ENCODE results near the gene DOCK3.
A peak's percentile ranks its signal among the peaks of the same experiment; 100 is the strongest.

The DOCK3 gene

GRCh38 chr3:50639055-50639494 lies 35.7 kb upstream of the DOCK3 start:
- peak; percentile 31 for ATAC-seq
- H3K9me3 Mint-ChIP-seq = no peaks in the 10 kb centered on the region
- peaks cover 47% of the 10 kb centered on the region for H3K4me1 Mint-ChIP-seq
- no peak for DNase-seq
- no peak overlapping the region for H3K4me3 Mint-ChIP-seq
- H3K27me3 Mint-ChIP-seq = no peaks in the 10 kb centered on the region
- peaks cover 29% of the 10 kb centered on the region for H3K36me3 Mint-ChIP-seq (ENCODE audit: low read depth)
- H3K27ac Mint-ChIP-seq = peak overlapping the region; percentile 72

- H3K4me3 Mint-ChIP-seq = no peak overlapping the region
- DNase-seq (no peak), ATAC-seq (no peak)
- H3K4me1 Mint-ChIP-seq = peaks cover 23% of the 10 kb centered on the region
- H3K9me3 Mint-ChIP-seq = no peaks in the 10 kb centered on the region
- H3K27ac Mint-ChIP-seq = peak overlapping the region; percentile 12
- H3K36me3 Mint-ChIP-seq (ENCODE audit: low read depth) = peaks cover 33% of the 10 kb centered on the region
- H3K27me3 Mint-ChIP-seq = no peaks in the 10 kb centered on the region
Observed at GRCh38 chr3:50642382-50642781, 32.3 kb upstream of the DOCK3 start.

GRCh38 chr3:50644561-50644960 lies 30.2 kb upstream of the DOCK3 start:
- ATAC-seq (no peak), DNase-seq (no peak)
- H3K27me3 Mint-ChIP-seq = no peaks in the 10 kb centered on the region
- H3K27ac Mint-ChIP-seq = no peak overlapping the region
- no peaks in the 10 kb centered on the region for H3K9me3 Mint-ChIP-seq
- no peak overlapping the region for H3K4me3 Mint-ChIP-seq
- peaks cover 28% of the 10 kb centered on the region for H3K36me3 Mint-ChIP-seq (ENCODE audit: low read depth)
- peaks cover 4% of the 10 kb centered on the region for H3K4me1 Mint-ChIP-seq

GRCh38 chr3:50645378-50645777 lies 29.3 kb upstream of the DOCK3 start:
- no peak for ATAC-seq
- H3K36me3 Mint-ChIP-seq (ENCODE audit: low read depth) = peaks cover 28% of the 10 kb centered on the region
- no peaks in the 10 kb centered on the region for H3K9me3 Mint-ChIP-seq
- no peaks in the 10 kb centered on the region for H3K4me1 Mint-ChIP-seq
- H3K27ac Mint-ChIP-seq = no peak overlapping the region
- H3K4me3 Mint-ChIP-seq = no peak overlapping the region
- no peak for DNase-seq
- H3K27me3 Mint-ChIP-seq = no peaks in the 10 kb centered on the region

GRCh38 chr3:50648313-50648712 lies 26.4 kb upstream of the DOCK3 start:
- no peak overlapping the region for H3K4me3 Mint-ChIP-seq
- no peak for ATAC-seq
- DNase-seq = no peak
- H3K27ac Mint-ChIP-seq = no peak overlapping the region
- H3K9me3 Mint-ChIP-seq = no peaks in the 10 kb centered on the region
- H3K4me1 Mint-ChIP-seq = peaks cover 4% of the 10 kb centered on the region
- H3K36me3 Mint-ChIP-seq (ENCODE audit: low read depth) = peaks cover 18% of the 10 kb centered on the region
- no peaks in the 10 kb centered on the region for H3K27me3 Mint-ChIP-seq

GRCh38 chr3:50648944-50649343 lies 25.8 kb upstream of the DOCK3 start:
- Mint-ChIP-seq H3K27me3 (no peaks in the 10 kb centered on the region), H3K36me3 (ENCODE audit: low read depth) (peaks cover 18% of the 10 kb centered on the region), H3K4me1 (peaks cover 9% of the 10 kb centered on the region), H3K9me3 (no peaks in the 10 kb centered on the region), H3K4me3 (no peak overlapping the region), H3K27ac (no peak overlapping the region)
- ATAC-seq (no peak), DNase-seq (no peak)

- ATAC-seq = no peak
- H3K9me3 Mint-ChIP-seq = no peaks in the 10 kb centered on the region
- H3K4me1 Mint-ChIP-seq = peaks cover 14% of the 10 kb centered on the region
- DNase-seq = no peak
- no peak overlapping the region for H3K27ac Mint-ChIP-seq
- H3K36me3 Mint-ChIP-seq (ENCODE audit: low read depth) = peaks cover 15% of the 10 kb centered on the region
- H3K27me3 Mint-ChIP-seq = no peaks in the 10 kb centered on the region
- no peak overlapping the region for H3K4me3 Mint-ChIP-seq
Observed at GRCh38 chr3:50649451-50649931, 25.2 kb upstream of the DOCK3 start.

GRCh38 chr3:50650018-50650417 lies 24.7 kb upstream of the DOCK3 start:
- no peak overlapping the region for H3K4me3 Mint-ChIP-seq
- no peaks in the 10 kb centered on the region for H3K9me3 Mint-ChIP-seq
- ATAC-seq (no peak), DNase-seq (no peak)
- H3K27ac Mint-ChIP-seq = no peak overlapping the region
- H3K36me3 Mint-ChIP-seq (ENCODE audit: low read depth) = peaks cover 11% of the 10 kb centered on the region
- H3K4me1 Mint-ChIP-seq = peaks cover 20% of the 10 kb centered on the region
- no peaks in the 10 kb centered on the region for H3K27me3 Mint-ChIP-seq

GRCh38 chr3:50651445-50651844 lies 23.3 kb upstream of the DOCK3 start:
- Mint-ChIP-seq H3K27ac (no peak overlapping the region), H3K4me3 (no peak overlapping the region), H3K9me3 (no peaks in the 10 kb centered on the region), H3K4me1 (peaks cover 27% of the 10 kb centered on the region), H3K36me3 (ENCODE audit: low read depth) (peaks cover 5% of the 10 kb centered on the region), H3K27me3 (no peaks in the 10 kb centered on the region)
- ATAC-seq = no peak
- no peak for DNase-seq

- Mint-ChIP-seq H3K27me3 (no peaks in the 10 kb centered on the region), H3K27ac (peak overlapping the region; percentile 16), H3K4me3 (no peak overlapping the region), H3K36me3 (ENCODE audit: low read depth) (peaks cover 5% of the 10 kb centered on the region), H3K4me1 (peaks cover 27% of the 10 kb centered on the region), H3K9me3 (no peaks in the 10 kb centered on the region)
- DNase-seq = no peak
- ATAC-seq = no peak
Observed at GRCh38 chr3:50651920-50652529, 22.7 kb upstream of the DOCK3 start.

- peak overlapping the region; percentile 16 for H3K27ac Mint-ChIP-seq
- no peak overlapping the region for H3K4me3 Mint-ChIP-seq
- H3K27me3 Mint-ChIP-seq = no peaks in the 10 kb centered on the region
- ATAC-seq (peak; percentile 32), DNase-seq (peak; percentile 62)
- no peaks in the 10 kb centered on the region for H3K9me3 Mint-ChIP-seq
- H3K36me3 Mint-ChIP-seq (ENCODE audit: low read depth) = peaks cover 2% of the 10 kb centered on the region
- H3K4me1 Mint-ChIP-seq = peaks cover 27% of the 10 kb centered on the region
Observed at GRCh38 chr3:50652709-50653108, 22.0 kb upstream of the DOCK3 start.

GRCh38 chr3:50653937-50654595 lies 20.7 kb upstream of the DOCK3 start:
- Mint-ChIP-seq H3K27ac (peak overlapping the region; percentile 85), H3K27me3 (no peaks in the 10 kb centered on the region), H3K36me3 (ENCODE audit: low read depth) (no peaks in the 10 kb centered on the region), H3K4me3 (no peak overlapping the region), H3K4me1 (peaks cover 27% of the 10 kb centered on the region), H3K9me3 (no peaks in the 10 kb centered on the region)
- no peak for DNase-seq
- peak; percentile 15 for ATAC-seq

- Mint-ChIP-seq H3K27me3 (no peaks in the 10 kb centered on the region), H3K36me3 (ENCODE audit: low read depth) (no peaks in the 10 kb centered on the region), H3K27ac (peak overlapping the region; percentile 85), H3K4me1 (peaks cover 27% of the 10 kb centered on the region), H3K4me3 (no peak overlapping the region), H3K9me3 (no peaks in the 10 kb centered on the region)
- DNase-seq (peak; percentile 40), ATAC-seq (peak; percentile 86)
Observed at GRCh38 chr3:50655009-50655830, 19.5 kb upstream of the DOCK3 start.

GRCh38 chr3:50656417-50657195 lies 18.1 kb upstream of the DOCK3 start:
- Mint-ChIP-seq H3K36me3 (ENCODE audit: low read depth) (no peaks in the 10 kb centered on the region), H3K27ac (no peak overlapping the region), H3K9me3 (no peaks in the 10 kb centered on the region), H3K4me1 (peaks cover 27% of the 10 kb centered on the region), H3K4me3 (no peak overlapping the region), H3K27me3 (no peaks in the 10 kb centered on the region)
- no peak for DNase-seq
- ATAC-seq = no peak

Measured in activated naive CD8-positive, alpha-beta T cell treated with anti-CD3 and anti-CD28 coated beads, Interleukin-2, amount 50 U/mL, for 24 hours (primary cell).